Right atrium auricular region (tissue), 2 donors: ENCODE measurements around the gene ACTR3. TPM values are rescaled to one million over a fixed set of nuclear protein-coding genes. Genes with fewer than 3 reads are reported as not detected.

Experiments used
- DNase-seq: peaks from one replicate; pipeline ENCODE4 v3.0.0-alpha.2; 2019; ENCODE audit warnings: low spot score
- H3K27ac ChIP-seq, 2 donors: fragments of 200-600 bp; sonication (generic); 1 replicate in 1 of 2; 2 replicates in 1 of 2; pipeline ENCODE4 v1.5.1; 2016 to 2019
- H3K27me3 ChIP-seq, 2 donors: fragments of 200-600 bp; sonication (generic); one replicate each; pipeline versions ENCODE4 v1.5.1 to v1.6.0; 2017 to 2019
- H3K36me3 ChIP-seq: fragments of 200-600 bp; sonication (generic); one replicate; pipeline ENCODE4 v1.5.1; 2016
- H3K4me1 ChIP-seq, 2 donors: fragments of 200-600 bp; sonication (generic); one replicate each; pipeline versions ENCODE4 v1.5.1 to v1.6.0; 2017 to 2019
- H3K4me3 ChIP-seq, 2 donors: fragments of 200-600 bp; sonication (generic); 1 replicate in 1 of 2; 2 replicates in 1 of 2; pipeline ENCODE4 v1.5.1; 2017 to 2019; ENCODE audit warnings: mild to moderate bottlenecking in 1 of 2, moderate library complexity in 1 of 2
- H3K9me3 ChIP-seq, 2 donors: fragments of 200-600 bp; sonication (generic); one replicate each; pipeline ENCODE4 v1.5.1; 2019
- total RNA-seq, 2 donors: library from RNA; depleted of rRNA; stranded (reverse); fragments of >200 nt; gene quantifications; one replicate each; pipeline ENCODE4 v1.1.0, GENCODE V29; 2016
- TF ChIP-seq, protein P1 (sequence below), 2 donors: fragments of 200-600 bp; sonication (generic); IDR thresholded peaks; one replicate each; pipeline ENCODE4 v1.5.1; 2019; ENCODE audit warnings: antibody characterized with exemption in 2 of 2

Gene ACTR3
- total RNA-seq, 2 donors from 2014 or later: 68.5 to 70.5 TPM

DNA sequence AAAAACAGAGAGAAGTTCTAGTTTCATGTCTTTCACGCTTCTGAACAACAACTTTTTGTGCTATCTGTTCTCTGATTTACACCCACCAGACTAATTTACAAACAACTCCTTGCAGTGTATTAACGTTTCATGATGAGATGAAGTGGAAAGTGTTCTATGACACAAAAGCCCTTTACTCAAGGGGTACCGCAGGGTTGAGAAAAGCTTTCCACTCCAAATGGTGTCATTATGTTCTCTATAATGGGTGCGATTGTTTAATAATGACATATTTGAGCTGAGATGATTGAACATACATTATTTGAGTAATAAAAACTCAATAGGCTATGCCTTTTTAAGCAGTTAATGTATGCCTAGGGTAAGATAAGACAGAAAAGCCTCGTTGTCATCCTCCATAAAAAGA lies 76.3 kb downstream of the ACTR3 start:
- Histone ChIP-seq H3K9me3 (no peaks in the 10 kb centered on the region), H3K4me1 (peaks cover 0 to 13% of the 10 kb centered on the region in 2 donors), H3K4me3 (no peak overlapping the region), H3K27me3 (no peaks in the 10 kb centered on the region), H3K36me3 (no peaks in the 10 kb centered on the region), H3K27ac (no peak overlapping the region)
- TF ChIP-seq, protein P1, sequence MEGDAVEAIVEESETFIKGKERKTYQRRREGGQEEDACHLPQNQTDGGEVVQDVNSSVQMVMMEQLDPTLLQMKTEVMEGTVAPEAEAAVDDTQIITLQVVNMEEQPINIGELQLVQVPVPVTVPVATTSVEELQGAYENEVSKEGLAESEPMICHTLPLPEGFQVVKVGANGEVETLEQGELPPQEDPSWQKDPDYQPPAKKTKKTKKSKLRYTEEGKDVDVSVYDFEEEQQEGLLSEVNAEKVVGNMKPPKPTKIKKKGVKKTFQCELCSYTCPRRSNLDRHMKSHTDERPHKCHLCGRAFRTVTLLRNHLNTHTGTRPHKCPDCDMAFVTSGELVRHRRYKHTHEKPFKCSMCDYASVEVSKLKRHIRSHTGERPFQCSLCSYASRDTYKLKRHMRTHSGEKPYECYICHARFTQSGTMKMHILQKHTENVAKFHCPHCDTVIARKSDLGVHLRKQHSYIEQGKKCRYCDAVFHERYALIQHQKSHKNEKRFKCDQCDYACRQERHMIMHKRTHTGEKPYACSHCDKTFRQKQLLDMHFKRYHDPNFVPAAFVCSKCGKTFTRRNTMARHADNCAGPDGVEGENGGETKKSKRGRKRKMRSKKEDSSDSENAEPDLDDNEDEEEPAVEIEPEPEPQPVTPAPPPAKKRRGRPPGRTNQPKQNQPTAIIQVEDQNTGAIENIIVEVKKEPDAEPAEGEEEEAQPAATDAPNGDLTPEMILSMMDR (IDR thresholded peaks at IDR 0.05): no peak
- DNase-seq: no peak

- H3K4me3 ChIP-seq: no peak overlapping the region
- no peaks in the 10 kb centered on the region for H3K36me3 ChIP-seq
- no peak overlapping the region for H3K27ac ChIP-seq
- no peaks in the 10 kb centered on the region for H3K9me3 ChIP-seq
- TF ChIP-seq, protein P1 (IDR thresholded peaks at IDR 0.05): no peak
- H3K4me1 ChIP-seq: peaks cover 0 to 13% of the 10 kb centered on the region in 2 donors
- H3K27me3 ChIP-seq: no peaks in the 10 kb centered on the region
- no peak for DNase-seq
Measured at GRCh38 chr2:113966832-113967231, 76.9 kb downstream of the ACTR3 start.

GRCh38 chr2:113967272-113967671 lies 77.4 kb downstream of the ACTR3 start:
- no peaks in the 10 kb centered on the region for H3K9me3 ChIP-seq
- TF ChIP-seq, protein P1 (IDR thresholded peaks at IDR 0.05): no peak
- no peak overlapping the region for H3K4me3 ChIP-seq
- no peak for DNase-seq
- H3K27ac ChIP-seq: no peak overlapping the region
- H3K27me3 ChIP-seq: no peaks in the 10 kb centered on the region
- H3K36me3 ChIP-seq: no peaks in the 10 kb centered on the region
- peaks cover 0 to 13% of the 10 kb centered on the region in 2 donors for H3K4me1 ChIP-seq

DNA sequence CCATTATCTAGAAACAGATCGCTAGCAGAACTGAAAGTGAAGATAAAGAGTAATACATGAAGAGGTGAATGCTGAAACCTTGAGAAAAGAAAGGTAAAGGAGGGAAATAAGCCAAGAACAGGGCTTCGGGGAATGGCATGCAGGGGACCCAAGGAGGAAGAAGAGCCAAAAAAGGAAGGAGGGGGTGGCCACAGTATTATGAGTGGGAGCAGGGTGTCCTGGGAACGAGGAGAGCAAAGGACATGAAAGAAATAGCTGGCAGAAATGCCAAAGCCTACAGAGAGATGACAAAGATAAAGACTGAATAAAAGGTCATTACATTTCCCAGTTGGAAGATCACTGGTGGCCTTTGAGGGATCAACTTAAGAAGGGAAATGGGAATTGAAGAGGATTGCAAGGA lies 82.9 kb downstream of the ACTR3 start:
- no peak for DNase-seq
- Histone ChIP-seq H3K27ac (no peak overlapping the region), H3K27me3 (no peaks in the 10 kb centered on the region), H3K9me3 (no peaks in the 10 kb centered on the region), H3K4me3 (no peak overlapping the region), H3K36me3 (no peaks in the 10 kb centered on the region), H3K4me1 (no peaks in the 10 kb centered on the region)
- TF ChIP-seq, protein P1 (IDR thresholded peaks at IDR 0.05): no peak

- Histone ChIP-seq H3K4me1 (no peaks in the 10 kb centered on the region), H3K9me3 (no peaks in the 10 kb centered on the region), H3K27me3 (no peaks in the 10 kb centered on the region), H3K4me3 (no peak overlapping the region), H3K36me3 (no peaks in the 10 kb centered on the region), H3K27ac (no peak overlapping the region)
- TF ChIP-seq, protein P1 (IDR thresholded peaks at IDR 0.05): no peak
- no peak for DNase-seq
Measured at GRCh38 chr2:113973810-113974209, 83.9 kb downstream of the ACTR3 start.

- Histone ChIP-seq H3K27me3 (no peaks in the 10 kb centered on the region), H3K4me3 (no peak overlapping the region), H3K27ac (no peak overlapping the region), H3K9me3 (no peaks in the 10 kb centered on the region), H3K36me3 (no peaks in the 10 kb centered on the region), H3K4me1 (no peaks in the 10 kb centered on the region)
- no peak for DNase-seq
- TF ChIP-seq, protein P1 (IDR thresholded peaks at IDR 0.05): no peak
Measured at GRCh38 chr2:113974727-113975126, 84.8 kb downstream of the ACTR3 start.
